Measurements from ENCODE around the gene GNA14. TPM values are rescaled to one million over a fixed set of nuclear protein-coding genes. Genes with fewer than 3 reads are reported as not detected.

GNA14 gene
- total RNA-seq, 4 donors from 2014 or later: 0.13 to 1.9 (median 1.0) TPM

DNA sequence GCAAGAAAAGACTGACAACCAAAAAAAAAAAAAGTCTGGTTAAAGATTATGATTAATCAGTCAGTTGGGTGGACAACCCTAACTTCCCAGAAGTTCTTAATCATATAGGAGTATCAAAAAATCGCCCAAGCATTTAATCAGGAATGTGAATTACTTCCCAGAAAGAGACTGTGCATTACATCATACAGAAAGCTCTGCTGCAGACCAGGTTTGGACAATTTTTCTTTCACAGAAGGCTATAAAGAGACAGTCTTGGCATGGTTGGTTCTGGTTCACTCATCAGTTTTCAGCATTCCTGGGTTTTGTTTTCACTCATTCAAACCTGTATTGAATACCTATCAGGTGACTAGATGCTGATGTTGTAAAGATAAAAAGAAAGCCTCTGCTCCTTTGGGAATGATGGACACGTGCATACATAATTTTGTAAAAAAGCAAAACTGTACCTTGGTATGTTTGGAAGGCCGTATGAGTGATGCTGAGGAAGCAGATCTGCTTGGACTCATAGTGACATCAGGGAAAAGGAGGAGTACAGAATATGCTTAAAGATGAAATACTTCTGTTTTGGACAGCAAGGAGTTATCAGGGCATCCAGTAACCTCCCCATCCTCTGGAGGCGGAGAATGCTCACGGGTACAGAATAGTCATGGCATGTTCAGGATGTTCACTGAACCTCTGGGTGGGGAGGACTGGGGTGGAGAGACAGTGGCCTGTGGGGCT is 178.4 kb downstream of the GNA14 start:
- H3K4me3 ChIP-seq (ENCODE audit: low read depth, poor library complexity, severe bottlenecking): no peak overlapping the region
- TF ChIP-seq, protein P1, sequence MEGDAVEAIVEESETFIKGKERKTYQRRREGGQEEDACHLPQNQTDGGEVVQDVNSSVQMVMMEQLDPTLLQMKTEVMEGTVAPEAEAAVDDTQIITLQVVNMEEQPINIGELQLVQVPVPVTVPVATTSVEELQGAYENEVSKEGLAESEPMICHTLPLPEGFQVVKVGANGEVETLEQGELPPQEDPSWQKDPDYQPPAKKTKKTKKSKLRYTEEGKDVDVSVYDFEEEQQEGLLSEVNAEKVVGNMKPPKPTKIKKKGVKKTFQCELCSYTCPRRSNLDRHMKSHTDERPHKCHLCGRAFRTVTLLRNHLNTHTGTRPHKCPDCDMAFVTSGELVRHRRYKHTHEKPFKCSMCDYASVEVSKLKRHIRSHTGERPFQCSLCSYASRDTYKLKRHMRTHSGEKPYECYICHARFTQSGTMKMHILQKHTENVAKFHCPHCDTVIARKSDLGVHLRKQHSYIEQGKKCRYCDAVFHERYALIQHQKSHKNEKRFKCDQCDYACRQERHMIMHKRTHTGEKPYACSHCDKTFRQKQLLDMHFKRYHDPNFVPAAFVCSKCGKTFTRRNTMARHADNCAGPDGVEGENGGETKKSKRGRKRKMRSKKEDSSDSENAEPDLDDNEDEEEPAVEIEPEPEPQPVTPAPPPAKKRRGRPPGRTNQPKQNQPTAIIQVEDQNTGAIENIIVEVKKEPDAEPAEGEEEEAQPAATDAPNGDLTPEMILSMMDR (IDR thresholded peaks at IDR 0.05): no peak
- TF ChIP-seq POLR2A (IDR thresholded peaks at IDR 0.05): no peak
- 52 to 59% methylated on average over 5 of the region's 5 CpGs for WGBS, 2 donors
- no peak for DNase-seq (ENCODE audit: low spot score in 2 of 2)
- intact Hi-C loops (cut with DNase I; ENCODE audit: low total_unique reads): no loop called here

DNA sequence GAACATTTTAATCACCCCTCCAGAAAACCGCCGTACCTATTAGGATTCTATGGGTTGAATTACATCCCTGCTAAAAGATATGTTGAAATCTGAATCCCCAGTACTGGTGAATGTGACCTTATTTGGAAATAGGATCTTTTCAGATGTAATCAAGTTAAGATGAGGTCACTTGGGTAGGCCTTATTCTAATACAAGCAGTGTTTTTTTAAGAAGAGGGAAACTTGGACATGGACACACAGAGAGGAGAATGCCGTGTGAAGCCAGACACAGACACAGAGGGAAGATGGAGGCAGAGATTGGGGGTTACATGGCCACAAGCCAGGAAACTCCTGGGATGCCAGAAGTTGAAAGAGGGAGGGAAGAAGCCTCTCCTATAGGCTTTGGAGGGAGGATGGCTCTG is 183.5 kb downstream of the GNA14 start:
- 74 to 87% methylated on average over 3 of the region's 3 CpGs for WGBS, 2 donors
- no peak for DNase-seq (ENCODE audit: low spot score in 2 of 2)
- TF ChIP-seq, protein P1 (IDR thresholded peaks at IDR 0.05): no peak
- no peak for TF ChIP-seq POLR2A (IDR thresholded peaks at IDR 0.05)
- intact Hi-C loops (cut with DNase I; ENCODE audit: low total_unique reads): loop anchor here (5.0 kb wide), 1 partner anchor 573 kb away; no protein-coding TSS in a partner anchor
- no peak overlapping the region for H3K4me3 ChIP-seq (ENCODE audit: low read depth, poor library complexity, severe bottlenecking)

DNA sequence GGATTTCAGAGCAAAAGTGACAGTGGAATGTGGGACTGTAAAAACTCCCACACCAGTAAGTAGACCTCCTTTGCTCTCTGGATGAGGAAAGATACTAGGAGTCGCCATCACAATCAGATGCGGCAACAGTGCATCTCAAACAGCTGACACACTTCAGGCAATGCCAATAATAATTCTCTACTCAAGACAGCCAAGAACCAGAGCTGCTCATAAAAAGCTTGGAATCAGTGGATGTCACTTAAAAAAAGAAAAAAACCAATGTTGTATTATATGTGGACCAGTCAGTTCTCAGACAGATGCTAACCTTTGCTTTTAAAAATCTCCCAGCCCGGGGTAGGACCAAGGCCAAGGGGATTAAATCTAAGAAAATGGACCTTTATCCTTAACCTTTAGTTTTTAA is 185.0 kb downstream of the GNA14 start:
- WGBS, 2 donors: 79 to 81% methylated on average over 3 of the region's 3 CpGs
- intact Hi-C loops (cut with DNase I; ENCODE audit: low total_unique reads): loop anchor here (5.0 kb wide), 1 partner anchor 574 kb away; no protein-coding TSS in a partner anchor

DNA sequence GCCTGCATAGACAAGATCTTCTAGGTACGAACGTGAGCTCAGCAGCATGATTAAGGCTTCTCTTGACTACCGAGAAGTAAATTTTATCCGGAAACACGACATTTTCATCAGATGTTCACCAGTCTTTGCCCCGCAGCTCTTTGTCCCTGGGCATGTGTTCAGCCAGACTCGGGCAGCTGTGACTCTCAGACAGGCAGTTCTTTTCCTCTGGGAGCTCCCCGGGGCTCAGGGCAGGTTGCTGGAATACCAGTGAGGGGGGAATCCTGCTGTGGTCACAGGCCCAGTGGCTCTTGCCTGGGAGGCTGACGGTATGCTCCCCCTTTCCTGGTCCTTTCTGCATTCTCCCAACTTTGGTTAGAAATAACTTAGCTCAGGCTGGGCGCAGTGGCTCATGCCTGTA is 186.1 kb downstream of the GNA14 start:
- no peak for DNase-seq (ENCODE audit: low spot score in 2 of 2)
- no peak overlapping the region for H3K4me3 ChIP-seq (ENCODE audit: low read depth, poor library complexity, severe bottlenecking)
- 79 to 80% methylated on average over 10 of the region's 10 CpGs for WGBS, 2 donors
- TF ChIP-seq, protein P1 (IDR thresholded peaks at IDR 0.05): no peak
- TF ChIP-seq POLR2A (IDR thresholded peaks at IDR 0.05): no peak
- intact Hi-C loops (cut with DNase I; ENCODE audit: low total_unique reads): loop anchor here (5.0 kb wide), 1 partner anchor 575 kb away; no protein-coding TSS in a partner anchor

More for the DNA sequence above, 185.0 kb downstream of the GNA14 start:
- TF ChIP-seq POLR2A (IDR thresholded peaks at IDR 0.05): no peak
- TF ChIP-seq, protein P1 (IDR thresholded peaks at IDR 0.05): no peak
- DNase-seq (ENCODE audit: low spot score in 2 of 2): no peak
- no peak overlapping the region for H3K4me3 ChIP-seq (ENCODE audit: low read depth, poor library complexity, severe bottlenecking)

DNA sequence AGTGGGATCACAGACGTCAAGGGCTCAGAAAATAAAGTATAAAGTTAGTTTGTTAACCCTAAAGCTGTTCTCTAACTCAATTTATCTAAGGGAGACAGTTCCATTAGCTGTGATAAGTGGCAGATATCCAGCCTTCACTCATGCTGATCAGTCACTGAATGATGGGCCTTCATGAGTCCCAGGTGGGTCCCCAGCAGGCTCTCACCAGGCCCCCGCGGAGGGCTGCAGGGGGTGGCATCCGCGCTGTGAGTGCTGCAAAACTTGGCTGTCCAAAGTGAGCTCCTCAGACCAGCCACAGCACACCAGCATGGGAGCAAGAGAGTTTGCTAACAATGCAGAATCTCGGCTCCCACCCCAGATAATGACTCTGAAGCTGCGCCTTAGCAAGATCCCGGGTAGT is 187.2 kb downstream of the GNA14 start:
- DNase-seq (ENCODE audit: low spot score in 2 of 2): no peak
- intact Hi-C loops (cut with DNase I; ENCODE audit: low total_unique reads): loop anchor here (5.0 kb wide), 1 partner anchor 576 kb away; no protein-coding TSS in a partner anchor
- 85 to 89% methylated on average over 8 of the region's 8 CpGs for WGBS, 2 donors
- H3K4me3 ChIP-seq (ENCODE audit: low read depth, poor library complexity, severe bottlenecking): no peak overlapping the region
- TF ChIP-seq POLR2A (IDR thresholded peaks at IDR 0.05): no peak
- TF ChIP-seq, protein P1 (IDR thresholded peaks at IDR 0.05): no peak

All from lower leg skin (tissue), 4 donors.